HG02798 (cell line): ENCODE data around the gene OPA3.

Experiments
- ATAC-seq: cut with Tn5 transposase; IDR thresholded peaks from one replicate; pipeline ENCODE4 v1.9.1; 2021; ENCODE audit warnings: mild to moderate bottlenecking; ENCODE audit not compliant: unreplicated experiment, poor library complexity

The OPA3 gene

DNA sequence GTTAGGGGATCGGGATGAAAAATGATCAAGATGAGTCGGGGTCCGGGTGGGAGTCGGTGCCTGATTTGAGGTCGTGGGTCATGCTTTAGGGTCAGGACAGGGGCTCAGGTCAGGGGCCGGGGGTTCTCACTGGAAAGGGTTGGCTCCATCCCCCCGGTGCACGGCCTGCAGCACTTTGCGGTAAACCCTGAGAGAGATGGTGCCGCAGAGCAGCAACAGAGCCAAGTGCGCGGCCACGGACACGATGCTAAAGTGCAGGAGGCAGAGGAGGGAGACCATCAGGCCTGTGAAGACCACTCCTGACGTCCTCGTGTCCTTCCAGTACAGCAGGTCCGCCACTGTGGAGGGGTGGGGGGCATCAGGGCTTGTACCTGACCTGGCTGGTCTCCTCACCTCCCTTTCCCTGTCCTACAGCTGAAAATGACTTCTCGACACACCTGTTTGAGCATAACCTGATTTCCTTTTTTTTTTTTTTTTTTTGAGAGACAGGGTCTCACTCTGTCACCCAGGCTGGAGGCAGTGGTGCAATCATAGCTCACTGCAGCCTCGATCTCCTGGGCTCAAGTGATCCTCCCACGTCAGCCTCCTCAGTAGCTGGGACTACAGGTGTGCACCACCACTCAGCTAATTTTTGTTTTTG, 95.3 kb downstream of the OPA3 start:
- ATAC-seq: no peak

DNA sequence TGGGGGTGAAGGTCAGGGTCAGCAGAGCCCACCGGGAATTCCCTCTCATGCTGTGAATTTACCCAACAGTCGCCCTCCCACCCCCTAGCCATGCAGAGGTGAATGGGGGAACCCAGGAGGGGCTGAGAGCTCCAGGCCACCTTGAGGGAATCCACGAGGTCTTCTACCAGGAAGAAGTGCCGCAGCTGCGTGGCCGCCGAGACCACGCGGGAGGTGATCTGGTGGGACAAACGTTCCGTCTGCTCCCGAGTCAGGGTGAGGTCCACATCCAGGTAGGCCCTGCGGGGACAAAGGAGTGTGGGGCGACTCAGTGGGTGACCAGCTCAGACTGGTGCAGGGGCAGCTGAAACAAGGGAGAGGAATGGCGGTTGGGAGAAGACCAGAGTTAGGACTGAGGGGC, 95.9 kb downstream of the OPA3 start:
- no peak for ATAC-seq

DNA sequence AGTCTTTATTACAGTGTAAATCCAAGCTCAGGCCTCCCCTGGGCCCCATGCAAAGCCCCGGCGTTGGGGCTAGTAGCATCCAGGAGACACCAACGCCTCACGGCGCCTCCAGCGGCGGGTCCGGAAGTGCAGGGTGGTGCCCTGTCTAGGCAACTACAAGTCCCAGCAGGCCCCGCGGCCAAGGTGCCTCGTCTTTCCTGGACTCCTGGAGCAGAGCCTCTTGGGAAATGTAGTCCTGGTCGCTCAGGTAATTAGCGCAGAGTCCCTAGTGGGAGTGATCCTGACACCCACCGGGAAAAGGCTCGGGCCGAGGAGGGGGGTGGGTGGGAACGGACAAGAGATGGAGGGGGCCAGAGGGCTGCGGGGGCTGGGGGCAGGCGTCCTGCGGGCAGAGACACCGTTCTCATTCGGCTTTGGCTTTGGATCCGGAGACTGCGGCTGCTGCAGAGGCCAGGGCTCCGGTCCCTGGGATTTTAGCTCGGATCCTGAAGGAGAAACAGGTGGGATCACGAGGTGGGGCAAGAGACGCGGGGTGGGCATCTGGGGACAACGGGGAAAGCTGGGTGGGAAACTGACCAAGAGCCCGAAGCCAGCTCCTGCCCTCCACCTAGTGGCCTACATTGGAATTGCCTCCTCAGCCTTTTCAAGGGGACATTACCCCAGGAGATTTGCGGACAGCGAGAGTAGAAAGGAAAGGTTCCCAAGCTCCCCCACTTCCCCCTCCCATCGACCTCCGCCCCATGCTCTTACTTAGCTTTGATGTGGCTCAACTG, 99.1 kb downstream of the OPA3 start:
- ATAC-seq: peak; percentile 97

DNA sequence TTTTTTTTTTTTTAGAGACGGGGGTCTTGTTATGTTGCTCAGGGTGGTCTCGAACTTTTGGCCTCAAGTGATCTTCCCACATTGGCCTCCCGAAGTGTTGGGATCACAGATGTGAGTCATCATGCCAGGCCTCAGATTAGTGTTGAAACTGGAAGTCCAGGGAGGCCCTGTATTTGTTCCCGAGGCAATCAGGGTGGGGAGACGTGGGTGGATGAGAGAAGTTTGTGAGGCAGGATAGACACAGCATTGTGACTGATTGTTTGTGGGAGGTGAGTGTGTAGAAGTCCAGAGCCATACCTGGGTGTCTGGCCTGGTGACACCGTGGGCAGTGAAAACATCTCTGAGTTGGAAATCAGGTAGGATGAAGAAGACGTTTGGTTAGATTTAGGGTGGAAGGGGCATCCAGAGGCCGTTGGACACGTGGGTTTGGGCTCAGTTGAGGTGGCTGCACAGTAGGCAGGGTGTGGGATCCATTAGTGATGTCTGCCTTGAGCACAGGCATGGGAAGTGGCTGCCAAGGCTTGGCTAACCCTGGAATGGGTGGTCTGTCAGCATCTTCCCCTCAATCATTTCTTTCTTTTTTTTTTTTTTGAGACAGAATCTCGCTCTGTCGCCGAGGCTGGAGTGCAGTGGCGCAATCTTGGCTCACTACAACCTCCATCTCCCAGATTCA, 100.2 kb downstream of the OPA3 start:
- no peak for ATAC-seq

DNA sequence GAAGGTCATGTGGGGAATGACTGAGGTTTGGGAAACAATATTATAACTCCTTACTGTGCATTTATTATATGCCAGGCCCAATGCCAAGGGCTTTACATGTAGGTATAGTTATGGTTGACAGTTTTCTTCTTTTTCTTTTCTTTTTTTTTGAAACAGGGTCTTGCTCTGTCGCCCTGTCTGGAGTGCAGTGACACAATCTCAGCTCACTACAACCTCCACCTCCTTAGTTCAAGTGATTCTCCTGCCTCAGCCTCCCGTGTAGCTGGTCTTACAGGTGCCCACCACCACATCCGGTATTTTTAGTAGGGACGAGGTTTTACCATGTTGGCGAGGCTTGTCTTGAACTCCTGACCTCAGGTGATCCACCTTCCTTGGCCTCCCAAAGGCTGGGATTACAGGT, 101.6 kb downstream of the OPA3 start:
- ATAC-seq: no peak

DNA sequence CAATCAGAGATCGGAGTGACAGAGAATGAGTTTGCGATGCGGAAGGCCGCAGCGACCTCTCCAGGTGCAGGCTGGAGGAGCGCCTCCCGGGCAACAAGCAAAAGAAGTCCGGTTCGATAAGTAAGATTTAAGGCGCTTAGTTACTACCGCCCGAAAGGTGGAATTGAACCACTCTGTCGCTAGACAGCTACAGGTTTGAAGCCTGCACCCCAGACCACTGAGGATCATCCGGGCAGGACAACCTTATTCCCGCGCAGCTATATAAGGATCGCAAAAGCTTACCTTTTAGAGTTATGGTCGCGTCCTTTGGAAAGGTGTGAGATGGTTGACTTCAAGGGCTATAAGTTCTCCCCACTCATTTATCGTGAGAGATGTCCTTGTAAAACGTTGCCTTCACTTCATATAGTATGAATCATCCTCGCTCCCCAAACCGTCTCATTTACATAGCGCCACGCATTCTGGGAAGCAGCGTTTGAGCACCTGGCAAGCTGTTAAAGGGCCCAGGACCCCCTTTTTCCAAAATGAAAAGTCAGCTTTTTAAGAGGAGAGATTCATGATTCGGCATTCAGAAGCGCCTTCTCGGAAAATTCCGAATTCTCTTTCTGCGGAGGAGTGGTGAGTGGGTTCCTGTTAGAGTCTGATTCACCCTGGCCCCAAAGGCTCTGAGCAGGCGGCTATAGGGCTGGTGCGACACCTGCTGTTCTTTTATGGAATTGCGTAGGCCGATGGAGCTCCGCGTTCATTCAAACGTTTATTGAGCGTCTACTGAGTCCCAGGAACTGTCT, 106.0 kb downstream of the OPA3 start:
- peak; percentile 83 for ATAC-seq

DNA sequence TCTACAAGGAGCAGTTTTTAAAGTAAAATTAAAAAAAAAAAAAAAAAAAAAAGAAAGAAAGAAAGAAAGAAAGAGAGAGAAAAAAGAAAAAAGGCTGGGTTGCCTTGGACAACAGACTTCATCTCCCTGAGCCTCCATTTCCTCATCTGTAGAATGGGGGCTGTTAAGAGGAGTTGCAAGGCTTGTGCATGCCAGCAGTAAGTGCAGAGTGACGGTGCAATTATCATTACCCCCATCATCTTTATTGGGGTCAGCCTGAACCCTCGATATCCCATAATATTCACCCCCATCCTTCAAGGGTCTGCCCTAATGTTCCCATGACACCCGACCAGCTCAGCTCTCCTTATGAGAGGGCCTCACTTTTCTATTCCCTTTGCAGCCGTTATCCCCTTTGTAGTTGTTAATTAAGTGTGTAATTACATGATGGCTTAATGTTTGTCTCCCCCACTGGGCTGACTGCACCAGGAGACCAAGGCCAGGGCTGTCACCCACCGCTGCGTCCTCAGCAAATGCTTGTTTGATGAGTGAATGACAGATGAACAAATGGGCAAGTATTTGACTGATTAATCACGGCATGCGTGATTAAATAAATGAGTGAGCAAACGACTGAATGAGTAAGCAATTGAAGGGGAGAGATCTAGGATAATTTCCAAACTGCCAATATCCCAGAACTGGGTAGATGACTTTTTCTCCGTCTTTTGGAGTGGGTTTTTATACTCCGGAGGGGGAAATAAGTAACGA, 106.7 kb downstream of the OPA3 start:
- ATAC-seq: peak; percentile 17
